GM18508 (cell line): ENCODE data around the gene GABRB2.
"Not testable (repeated sequence)": the region's sequence is repeated elsewhere in the genome, so short reads cannot be mapped to it uniquely, and the experiment has no call there.

ENCODE experiments used
- ATAC-seq: cut with Tn5 transposase; IDR thresholded peaks from one replicate; pipeline ENCODE4 v1.9.1; 2021; ENCODE audit warnings: moderate number of reproducible peaks; ENCODE audit not compliant: insufficient read depth, unreplicated experiment

The GABRB2 gene

DNA sequence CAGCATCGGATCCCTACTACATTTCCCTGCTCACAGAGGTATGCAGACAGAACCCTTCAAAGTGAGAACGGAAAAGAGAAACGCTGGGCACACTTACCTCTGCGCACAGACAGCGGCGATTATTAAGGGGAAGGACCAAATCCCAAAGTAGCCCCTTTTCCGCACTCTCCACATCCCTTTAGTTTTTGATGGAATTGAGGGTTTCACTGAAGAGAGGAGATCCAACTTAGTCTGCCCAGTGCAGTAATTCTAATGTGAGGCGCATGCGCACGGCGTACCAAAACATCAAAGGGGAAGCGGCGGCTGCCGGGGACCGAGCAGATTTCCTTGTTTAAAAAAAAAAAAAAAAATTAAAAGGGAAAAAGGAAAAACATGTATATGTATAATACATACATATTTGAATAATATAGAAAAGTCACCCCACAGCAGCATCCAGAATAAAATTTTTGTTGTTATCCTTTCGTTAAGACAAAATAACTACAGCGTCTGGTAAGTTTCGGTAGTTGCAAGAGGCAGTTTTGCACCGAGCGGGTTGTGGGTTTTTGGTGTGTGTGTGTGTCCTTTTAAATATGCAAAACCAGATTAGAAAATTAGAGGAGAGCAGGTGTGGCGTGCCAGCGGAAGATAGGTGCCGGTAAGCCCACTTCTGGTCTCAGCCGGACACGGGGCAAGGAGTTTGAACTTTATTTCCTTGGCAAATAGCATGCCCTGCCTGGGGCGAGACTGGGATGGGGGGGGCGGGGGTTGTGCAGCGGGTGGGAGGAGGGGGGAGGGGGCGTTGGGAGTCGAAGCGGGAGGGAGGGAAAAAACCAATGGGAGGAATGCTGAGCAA, at the start of gene GABRB2:
GABRB2 (minus strand) TSS at position 256 of the 832 bp plus-strand sequence; CDS start at position 174, 82 bp downstream.
- peak; percentile 66 for ATAC-seq

DNA sequence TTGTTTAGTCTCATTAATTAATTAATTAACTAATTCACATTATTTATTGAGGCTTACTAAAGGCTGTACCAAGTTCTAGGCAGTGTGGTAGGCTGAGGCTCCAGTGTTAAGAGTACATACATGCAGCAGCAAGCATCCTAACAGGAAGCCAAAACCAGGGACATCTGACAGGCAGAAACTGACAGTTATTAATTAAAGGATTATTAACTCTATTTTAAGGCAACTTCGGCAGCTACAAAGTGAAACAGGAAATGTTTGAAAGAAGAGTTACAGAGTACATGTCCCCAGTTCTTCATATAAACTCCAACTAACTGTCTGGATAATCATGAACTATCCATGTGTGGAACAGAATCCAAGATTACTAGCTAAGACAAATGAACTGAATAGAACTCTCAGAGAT, 39.3 kb upstream of the GABRB2 start:
- ATAC-seq: no peak

DNA sequence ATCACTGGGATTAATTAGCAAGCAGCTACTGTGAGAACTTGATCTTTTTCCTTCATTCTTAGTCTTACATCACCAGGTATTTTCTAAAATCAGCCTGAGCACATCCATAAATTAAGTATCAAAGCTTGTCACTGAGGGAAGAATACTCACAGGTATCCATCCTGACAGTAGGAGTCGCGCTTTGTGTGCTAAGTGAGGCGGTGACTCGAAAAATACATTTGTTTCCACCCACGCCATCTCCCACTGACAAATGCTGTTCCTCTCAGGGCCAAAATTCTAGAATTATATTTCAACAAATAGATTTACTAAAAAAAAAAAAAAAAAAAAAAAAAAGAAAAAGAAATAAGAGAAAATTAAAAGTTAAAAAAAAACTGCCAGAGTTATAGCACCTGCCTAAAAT, 34.1 kb upstream of the GABRB2 start:
- ATAC-seq: no peak

DNA sequence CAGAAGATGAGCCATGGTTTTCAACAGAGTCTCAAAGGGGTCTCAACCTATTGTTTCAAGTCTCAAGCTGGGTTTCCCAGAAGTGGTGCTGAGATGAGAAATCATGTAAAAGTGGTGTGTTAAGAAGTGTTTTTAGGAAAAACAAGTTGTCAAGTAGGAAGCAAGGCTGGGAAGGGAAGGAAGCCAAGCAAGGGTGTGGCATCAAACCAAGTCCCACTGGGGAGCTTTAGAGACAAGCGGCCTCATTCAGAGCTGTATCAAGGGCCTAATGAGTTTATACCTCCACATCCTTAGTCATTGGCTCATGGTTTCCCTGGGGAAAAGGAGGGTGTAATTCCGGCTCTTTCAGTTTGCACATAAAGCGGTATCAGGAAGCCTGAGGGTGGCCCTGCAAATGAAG, 26.4 kb upstream of the GABRB2 start:
- ATAC-seq: no peak

DNA sequence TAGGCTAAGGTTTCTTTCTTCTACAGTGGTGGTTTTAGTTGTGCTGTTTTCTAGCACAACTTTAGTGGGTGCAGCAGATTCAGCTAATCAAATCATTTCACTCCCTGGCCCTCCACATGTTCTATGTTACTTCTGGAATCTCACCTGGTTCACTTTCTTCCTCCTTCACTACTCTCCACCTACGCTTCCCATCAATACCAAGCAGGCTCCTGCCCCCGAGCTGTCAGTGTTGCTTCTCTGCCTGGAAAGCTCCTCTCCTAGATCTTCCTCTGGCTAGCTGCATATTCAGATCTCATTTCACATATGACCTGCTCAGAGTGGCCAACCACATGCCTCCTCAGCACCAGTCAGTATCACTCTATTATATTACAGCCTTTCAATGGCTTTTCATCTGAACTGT, 19.6 kb upstream of the GABRB2 start:
- no peak for ATAC-seq

DNA sequence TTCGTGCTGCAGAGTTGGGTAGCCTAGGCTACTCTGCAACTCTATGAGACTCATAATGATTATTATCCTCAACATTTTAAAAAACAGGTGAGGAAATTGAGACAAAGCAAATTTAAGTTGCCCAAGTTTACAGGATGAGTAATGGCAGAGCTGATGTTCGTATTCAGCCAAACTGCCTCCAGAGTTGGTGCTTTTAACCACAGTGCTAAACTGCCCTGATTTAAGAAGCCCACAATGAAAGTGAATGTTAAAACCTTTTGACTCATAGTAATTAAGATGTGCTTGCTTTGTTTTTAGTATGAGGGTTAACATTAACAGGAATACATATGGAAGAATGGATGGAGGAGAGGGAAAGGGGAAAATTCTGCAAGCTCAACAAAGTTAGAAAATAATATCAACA, 15.9 kb upstream of the GABRB2 start:
- no peak for ATAC-seq

DNA sequence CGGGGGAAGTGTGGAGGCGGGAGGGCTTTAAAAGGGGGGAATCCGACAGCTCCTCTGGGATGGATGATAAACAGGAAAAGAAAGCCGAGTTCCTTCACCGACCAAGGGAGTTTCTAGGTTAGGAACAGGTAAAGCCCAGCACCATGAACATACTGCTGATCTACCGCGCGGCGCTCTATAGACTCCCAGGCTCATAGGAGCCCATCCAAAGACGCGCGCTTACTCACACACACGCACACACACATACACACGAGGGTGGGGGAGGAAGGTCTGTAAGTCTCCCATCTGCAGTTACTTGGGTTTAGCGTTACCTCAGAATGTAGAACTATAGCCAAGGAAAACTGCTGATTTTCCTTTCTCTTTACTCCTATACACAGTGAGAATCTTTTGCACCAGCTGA, 2.6 kb upstream of the GABRB2 start:
- no peak for ATAC-seq

DNA sequence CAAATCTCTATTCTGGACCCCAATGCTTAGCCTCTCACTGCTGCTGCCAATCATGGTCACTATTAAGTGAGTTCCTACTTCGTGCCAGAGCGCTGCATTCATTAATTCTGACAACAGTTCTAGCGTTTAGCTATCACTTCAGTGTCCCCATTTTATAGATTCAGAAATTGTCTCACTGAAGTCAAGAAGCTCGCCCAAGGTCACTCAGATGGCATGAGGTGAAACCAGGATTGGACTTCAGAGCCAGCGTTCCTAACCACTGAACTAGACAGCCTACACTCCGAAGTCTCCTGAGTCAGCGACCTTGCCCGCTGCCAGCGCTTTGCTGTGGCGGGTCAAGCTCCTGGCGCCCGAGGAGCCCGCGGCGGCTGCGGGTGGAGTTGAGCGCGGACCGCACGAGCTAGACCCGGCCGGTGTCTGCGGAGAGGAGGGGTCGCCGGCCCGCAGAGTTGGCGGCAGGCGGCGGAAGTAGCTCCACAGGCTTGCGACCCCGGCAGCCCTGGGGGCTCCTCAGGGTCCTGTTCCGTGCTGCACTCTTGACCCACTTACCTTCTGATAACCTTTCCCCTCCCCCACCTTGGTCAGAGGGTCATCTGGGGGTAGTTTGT, 2.1 kb upstream of the GABRB2 start:
- no peak for ATAC-seq

DNA sequence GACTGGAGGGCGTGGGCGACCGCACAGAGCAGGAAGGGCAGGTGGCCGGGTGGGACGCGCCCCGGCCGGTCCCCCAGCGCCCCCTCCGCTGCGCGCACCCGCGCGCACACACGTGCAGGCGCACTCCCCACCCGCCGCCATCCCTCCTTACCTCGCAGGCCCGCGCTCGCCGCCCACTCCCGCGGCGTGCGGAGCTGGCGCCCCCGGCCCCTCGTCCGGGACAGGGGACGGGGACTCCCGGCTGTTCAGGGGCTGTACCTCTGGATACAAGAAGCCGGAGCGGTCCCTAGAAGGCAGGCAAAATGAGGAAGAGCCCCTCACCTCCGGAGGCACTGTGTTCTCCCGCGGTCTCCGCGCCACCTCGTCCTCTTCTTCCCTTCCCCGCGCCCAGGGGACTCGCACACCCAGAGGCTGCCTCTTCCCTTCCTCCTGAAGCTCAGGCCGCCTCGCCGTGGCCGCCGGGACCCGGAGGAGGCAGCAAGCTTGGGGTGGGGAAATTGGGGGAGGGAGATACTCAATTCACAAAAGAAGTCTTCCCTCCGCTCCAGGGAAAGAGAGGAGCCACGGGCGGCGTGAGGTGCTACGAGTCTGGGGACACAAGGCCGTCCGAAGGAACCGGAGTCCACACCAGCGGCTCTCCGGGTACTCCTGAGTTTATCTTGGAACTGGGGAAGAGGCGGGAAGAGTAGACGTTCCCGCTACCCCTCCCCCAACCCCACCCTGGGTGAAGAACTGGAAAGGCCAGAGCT, 1.4 kb upstream of the GABRB2 start:
- ATAC-seq: no peak

DNA sequence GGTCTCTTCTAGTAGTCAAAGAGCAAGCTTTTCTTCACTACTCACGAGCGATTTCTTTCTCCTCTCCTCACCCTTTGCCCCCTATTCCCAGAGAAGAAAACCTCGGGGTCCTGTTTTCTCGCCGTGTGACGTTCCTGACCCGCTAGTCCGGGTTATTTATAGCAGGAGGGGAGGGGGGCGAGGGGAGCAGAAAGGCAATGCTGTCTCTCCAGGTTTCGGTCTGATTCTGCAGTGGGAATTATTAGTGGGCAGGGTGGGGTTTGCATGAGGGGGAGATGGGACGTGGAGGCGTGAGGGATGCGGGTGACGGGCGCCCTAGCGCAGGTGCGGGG, 847 bp upstream of the GABRB2 start:
- no peak for ATAC-seq

DNA sequence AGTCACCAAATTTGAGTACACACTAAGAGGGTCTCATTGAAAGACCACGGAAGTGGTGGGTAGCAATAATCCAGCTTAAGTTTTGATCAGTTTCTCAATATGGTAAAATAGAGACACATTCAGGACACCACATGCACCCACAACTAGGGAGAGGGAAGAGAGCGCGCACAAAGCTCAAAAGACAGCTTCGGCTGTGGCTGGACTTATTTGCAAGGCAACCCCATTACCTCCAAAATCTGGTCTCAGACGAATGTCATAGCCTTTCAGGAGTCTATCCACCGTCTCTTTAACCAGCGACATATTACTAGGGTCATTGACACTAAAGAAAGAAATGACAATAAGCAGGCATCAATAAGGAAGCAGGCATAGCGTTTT, 443 bp downstream of the GABRB2 start:
- ATAC-seq: no peak

DNA sequence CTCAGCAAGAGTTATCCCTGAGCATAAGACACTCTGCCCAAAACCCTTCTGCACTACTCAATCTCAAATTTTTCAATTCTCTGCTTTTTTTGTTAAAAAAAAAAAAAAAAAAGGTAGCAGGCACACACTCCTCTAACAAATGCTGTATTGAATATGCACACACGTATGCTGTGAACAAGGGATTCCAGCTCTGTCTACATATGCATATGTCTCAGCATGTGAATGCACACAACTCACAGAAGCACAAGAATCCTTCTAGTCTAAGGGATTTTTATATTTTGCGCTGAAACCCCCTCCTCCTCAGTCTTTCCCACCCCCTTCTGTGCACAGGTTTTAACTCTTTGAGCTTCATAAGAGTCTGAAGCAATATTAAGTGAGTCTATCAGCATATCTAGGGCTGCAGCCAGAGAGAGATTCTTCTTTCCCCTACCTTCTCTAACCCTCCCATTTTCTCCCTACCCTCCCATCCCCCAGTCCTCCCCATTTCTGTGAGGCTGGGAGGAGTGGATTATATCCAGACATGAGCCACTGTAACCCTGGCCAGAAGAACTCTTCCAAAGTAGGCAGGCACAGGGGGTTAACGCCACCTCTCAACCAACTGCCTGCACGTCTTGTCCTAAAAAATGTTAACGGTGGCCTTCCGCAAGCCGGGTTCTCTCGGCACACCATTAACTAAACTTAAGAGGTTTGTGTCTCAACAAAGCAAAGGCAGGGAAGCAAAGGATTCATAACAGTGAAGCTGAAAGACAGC, 1.0 kb downstream of the GABRB2 start:
- ATAC-seq: no peak

DNA sequence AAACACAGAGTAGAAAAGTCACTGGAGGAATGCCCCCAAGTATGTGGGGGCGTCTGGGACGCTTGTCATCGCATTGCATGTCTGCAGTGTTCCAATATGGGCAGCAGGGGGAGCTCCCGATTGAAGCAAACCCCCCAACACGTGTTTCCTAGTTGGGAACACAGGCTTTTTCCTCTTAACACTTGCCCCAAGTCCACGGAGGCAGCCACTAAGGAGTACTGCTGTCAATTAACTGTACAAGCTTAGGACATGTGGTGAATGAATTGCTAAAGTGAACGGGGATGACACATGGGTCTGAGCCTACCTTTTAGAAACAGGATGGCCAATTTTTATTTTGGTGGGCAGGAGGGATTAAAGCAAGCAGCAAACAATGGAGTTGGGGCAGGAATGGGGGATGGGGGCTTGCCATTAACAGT, 2.2 kb downstream of the GABRB2 start:
- ATAC-seq: no peak

DNA sequence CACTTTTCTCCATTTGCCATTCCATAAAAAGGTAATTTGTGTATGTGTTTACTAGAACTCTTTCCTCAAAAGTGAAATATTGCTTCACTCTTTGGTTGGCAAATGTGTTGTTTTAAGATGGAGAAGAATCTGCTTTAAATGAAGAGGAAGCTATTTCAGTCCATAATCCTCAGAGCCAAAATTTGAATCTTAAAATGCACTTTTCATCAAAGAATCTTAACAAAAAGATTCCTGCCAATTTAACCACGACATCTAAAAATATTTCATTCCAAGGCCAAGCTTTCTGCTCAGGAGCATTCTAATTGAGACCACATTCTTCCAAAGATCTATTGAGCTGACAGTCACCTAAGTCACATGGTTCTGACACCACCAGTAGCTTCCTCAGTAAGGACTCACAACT, 7.5 kb downstream of the GABRB2 start:
- no peak for ATAC-seq

DNA sequence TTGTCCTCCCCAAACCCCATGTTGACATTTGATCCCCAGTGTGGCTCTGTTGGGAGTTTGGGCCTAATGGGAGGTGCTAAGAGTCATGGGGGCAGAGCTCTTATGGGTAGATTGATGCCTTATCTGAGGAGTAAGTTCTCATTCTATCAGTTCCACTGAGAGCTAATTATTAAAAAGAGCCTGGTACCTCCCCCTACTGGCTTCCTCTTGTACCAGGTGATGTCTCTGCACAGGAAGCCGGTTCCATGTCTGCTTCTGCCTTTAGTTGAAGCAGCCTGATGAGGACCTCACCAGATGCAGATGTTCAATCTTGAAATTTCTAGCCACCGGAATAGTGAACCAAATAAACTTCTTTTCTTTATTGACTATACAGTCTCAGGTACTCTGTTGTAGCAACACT, 10.8 kb downstream of the GABRB2 start:
- peak; percentile 53 for ATAC-seq

DNA sequence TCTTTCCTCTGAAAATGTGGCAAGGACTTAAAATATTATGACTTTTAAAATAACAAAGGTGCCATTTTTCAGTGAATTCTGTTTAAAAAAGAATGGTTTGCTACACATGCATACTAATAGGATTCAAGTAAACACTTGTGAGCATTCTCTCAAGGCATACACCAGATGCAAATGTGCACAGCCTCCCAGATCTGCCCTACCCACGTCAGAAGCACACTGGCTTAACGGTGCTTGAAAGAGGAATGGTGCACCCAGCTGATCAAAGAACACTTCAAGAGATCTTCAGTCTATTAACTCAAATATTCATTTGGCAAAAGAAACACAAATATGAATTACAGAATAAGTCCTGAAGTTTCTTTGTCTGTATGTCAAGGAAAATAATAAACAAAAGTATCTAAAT, 15.8 kb downstream of the GABRB2 start:
- ATAC-seq: no peak

DNA sequence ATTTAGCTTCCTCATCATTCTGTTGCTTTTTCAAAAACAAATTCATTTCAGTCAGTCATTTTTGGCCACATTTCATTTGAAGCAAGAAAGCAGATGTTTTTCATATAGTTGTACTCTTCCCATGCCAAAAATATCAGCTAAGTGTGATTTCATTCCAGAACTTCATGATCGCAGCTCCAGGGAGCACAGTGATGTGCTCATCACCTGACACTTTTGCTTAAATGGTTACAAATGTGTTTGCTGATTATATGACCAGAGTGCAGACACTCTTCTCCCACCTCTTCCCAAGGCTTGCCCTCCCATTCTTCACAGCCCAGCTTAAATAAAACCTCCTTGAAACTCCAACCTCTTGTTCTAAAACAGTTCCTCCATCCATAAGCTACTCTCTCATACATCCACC, 32.6 kb downstream of the GABRB2 start:
- no peak for ATAC-seq

DNA sequence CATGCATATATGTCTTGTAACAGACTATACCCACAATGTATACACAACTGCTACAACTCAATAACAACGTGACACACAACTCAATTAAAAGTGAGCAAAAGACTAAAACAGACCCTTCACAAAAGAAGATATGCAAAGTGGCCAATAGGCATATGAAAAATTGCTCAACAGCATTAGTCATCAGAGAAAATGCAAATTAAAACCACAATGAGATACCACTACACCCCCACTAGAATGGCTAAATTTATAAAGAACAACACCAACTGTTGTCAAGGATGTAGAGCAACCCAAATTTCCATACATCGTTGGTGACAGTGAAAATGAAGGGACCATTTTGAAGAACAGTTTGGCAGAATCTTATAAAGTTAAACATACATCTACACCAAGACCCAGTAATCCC, 38.9 kb downstream of the GABRB2 start:
- ATAC-seq: no peak

DNA sequence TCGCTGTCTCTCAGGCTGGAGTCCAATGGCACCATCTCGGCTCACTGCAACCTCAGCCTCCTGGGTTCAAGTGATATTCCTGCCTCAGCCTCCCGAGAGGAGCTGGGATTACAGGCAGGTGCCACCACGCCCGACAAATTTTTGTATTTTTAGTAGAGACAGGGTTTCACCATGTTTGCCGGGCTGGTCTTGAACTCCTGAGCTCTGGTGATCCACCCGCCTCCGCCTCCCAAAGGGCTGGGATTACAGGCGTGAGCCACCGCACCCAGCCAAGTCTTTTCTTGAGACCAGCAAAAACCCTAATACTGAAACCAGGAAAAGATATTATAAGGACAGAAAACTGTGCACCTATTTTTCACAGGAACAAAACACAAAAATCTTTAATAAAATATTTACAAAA, 41.4 kb downstream of the GABRB2 start:
- ATAC-seq: not testable (repeated sequence)

DNA sequence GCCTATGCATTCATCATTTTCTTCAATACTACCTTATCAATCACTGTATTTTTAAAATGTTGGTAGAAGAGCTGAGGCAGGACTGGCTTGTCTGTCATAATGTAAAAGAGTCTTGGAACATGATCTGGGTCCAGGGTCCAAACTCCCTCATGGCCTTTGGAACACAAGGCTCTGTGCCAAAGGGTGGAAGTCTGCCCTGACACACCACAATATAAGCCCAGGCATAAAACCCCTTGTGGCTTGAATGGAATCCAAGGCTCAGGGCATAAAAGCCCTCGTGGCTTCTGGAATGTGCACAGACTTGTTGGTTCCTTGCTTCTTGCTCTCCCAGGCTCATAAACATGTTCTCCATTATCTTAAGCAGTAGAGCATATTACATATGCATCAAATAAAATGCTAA, 48.0 kb downstream of the GABRB2 start:
- ATAC-seq: no peak

DNA sequence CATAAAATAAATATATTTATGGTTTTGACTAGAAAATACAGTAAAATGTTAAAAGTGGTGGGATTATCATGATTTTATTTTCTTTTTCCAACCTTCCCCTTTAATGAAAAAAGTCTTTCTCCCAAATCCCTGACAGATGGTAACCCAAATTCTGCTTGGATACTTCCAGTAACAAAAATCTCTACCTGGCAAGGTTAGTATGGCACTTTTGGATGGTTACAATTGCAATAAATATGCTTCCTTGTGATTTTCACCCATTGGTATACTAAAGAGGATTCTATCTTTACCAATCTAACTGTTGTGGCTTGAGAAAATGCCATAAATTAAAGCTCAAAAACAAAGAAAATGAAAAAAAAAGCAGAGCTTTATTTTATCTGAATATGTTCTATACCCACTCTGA, 62.8 kb downstream of the GABRB2 start:
- ATAC-seq: no peak
